Measurements from ENCODE around the gene TPX2. TPM values are rescaled to one million over a fixed set of nuclear protein-coding genes. Genes with fewer than 3 reads are reported as not detected.

TPX2 gene, protein sequence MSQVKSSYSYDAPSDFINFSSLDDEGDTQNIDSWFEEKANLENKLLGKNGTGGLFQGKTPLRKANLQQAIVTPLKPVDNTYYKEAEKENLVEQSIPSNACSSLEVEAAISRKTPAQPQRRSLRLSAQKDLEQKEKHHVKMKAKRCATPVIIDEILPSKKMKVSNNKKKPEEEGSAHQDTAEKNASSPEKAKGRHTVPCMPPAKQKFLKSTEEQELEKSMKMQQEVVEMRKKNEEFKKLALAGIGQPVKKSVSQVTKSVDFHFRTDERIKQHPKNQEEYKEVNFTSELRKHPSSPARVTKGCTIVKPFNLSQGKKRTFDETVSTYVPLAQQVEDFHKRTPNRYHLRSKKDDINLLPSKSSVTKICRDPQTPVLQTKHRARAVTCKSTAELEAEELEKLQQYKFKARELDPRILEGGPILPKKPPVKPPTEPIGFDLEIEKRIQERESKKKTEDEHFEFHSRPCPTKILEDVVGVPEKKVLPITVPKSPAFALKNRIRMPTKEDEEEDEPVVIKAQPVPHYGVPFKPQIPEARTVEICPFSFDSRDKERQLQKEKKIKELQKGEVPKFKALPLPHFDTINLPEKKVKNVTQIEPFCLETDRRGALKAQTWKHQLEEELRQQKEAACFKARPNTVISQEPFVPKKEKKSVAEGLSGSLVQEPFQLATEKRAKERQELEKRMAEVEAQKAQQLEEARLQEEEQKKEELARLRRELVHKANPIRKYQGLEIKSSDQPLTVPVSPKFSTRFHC
- total RNA-seq = 15.2 and 120 TPM in 2 replicates
- 12.3 and 91.0 TPM in 2 replicates for polyA plus RNA-seq

DNA sequence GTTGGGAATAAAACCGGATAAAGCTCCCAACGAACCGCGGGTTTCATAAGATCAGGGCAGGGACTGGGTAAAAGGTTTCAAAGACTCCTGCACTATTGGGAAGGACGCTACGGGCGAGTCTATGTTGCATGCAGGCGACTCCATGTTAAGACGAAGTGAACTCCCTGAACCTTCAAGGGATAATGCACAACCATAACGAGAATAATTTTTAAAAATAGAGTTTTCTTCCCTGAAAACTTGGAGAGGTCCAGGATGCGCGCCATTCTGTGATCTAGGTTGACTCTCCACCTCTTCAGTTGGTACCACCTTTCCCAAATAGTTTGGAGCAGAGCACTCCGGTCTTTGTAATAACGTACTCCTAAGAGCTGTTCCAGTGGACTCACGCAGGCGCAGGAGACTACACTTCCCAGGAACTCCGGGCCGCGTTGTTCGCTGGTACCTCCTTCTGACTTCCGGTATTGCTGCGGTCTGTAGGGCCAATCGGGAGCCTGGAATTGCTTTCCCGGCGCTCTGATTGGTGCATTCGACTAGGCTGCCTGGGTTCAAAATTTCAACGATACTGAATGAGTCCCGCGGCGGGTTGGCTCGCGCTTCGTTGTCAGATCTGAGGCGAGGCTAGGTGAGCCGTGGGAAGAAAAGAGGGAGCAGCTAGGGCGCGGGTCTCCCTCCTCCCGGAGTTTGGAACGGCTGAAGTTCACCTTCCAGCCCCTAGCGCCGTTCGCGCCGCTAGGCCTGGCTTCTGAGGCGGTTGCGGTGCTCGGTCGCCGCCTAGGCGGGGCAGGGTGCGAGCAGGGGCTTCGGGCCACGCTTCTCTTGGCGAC is at the start of gene TPX2:
Gene TPX2, plus strand, starts transcription at position 562 of the 821 bp plus-strand sequence. CDS start 18,187 bp downstream, outside the sequence.
- DNase-seq (ENCODE audit: low read depth in 1 of 2, low spot score in 1 of 2) = peak; percentile 98
- Histone ChIP-seq H3K9me3 (ENCODE audit: low read depth) (no peaks in the 10 kb centered on the region), H3K36me3 (no peaks in the 10 kb centered on the region), H3K27me3 (no peaks in the 10 kb centered on the region), H3K4me3 (peak within 1 kb of the TSS; percentile 47), H3K4me1 (ENCODE audit: low read depth) (no peaks in the 10 kb centered on the region), H3K27ac (peak within 1 kb of the TSS; percentile 85)
- TF ChIP-seq, protein P1, sequence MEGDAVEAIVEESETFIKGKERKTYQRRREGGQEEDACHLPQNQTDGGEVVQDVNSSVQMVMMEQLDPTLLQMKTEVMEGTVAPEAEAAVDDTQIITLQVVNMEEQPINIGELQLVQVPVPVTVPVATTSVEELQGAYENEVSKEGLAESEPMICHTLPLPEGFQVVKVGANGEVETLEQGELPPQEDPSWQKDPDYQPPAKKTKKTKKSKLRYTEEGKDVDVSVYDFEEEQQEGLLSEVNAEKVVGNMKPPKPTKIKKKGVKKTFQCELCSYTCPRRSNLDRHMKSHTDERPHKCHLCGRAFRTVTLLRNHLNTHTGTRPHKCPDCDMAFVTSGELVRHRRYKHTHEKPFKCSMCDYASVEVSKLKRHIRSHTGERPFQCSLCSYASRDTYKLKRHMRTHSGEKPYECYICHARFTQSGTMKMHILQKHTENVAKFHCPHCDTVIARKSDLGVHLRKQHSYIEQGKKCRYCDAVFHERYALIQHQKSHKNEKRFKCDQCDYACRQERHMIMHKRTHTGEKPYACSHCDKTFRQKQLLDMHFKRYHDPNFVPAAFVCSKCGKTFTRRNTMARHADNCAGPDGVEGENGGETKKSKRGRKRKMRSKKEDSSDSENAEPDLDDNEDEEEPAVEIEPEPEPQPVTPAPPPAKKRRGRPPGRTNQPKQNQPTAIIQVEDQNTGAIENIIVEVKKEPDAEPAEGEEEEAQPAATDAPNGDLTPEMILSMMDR (IDR thresholded peaks at IDR 0.05; ENCODE audit: low read depth, low read length) = peak; percentile 20

DNA sequence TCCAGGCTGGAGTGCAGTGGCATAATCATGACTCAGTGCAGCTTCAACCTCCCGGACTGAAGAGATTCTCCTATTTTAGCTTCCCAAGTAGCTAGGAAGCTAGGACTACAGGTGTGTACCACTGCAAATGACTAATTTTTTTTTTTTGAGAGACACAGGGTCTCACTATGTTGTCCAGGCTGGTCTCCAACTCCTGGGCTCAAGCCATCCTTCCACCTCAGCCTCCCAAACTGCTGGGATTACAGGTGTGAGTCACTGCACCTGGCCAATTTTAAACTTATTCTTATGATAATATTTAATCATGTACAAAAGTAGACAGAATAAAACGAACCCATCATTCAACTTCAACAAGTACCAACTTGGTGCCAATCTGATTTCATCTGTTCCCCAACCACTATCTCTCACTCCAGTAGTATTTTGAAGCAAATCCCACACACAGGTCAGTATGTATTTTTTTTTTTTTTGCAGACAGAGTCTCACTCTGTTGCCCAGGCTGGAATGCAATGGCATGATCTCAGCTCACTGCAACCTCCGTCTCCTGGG is 48.9 kb upstream of the TPX2 start:
- Histone ChIP-seq H3K27me3 (no peaks in the 10 kb centered on the region), H3K36me3 (no peaks in the 10 kb centered on the region), H3K4me1 (ENCODE audit: low read depth) (peaks cover 10% of the 10 kb centered on the region), H3K9me3 (ENCODE audit: low read depth) (no peaks in the 10 kb centered on the region), H3K4me3 (no peak overlapping the region), H3K27ac (no peak overlapping the region)
- no peak for DNase-seq (ENCODE audit: low read depth in 1 of 2, low spot score in 1 of 2)
- TF ChIP-seq, protein P1 (IDR thresholded peaks at IDR 0.05; ENCODE audit: low read depth, low read length) = no peak

DNA sequence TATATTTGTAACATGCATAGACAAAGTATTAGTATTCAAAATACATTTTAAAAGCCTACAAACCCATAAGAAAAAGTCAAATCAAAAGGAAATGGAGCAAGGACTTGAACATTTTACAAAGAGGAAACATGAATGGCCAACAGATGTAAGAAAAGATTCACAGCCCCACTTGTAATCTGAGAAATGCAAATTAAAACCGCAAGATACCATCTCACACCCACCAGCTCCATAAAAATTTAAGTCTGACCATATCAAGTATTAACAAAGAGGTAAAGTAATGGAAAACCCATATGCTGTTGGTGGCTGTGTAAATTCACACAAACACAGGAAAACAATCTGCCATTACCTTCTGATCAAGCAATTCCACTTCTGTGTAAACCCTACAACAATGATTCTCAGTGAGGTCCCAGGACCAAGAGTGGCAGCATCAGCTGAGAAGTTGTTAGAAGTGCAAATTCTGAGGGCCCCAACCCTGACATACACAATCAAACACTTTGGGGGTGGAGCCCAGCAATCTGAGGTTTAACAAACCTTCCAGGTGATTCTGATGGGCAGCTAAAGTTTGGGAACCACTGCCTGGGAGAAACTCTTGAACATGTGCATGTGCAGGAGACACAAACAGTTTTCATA is 47.3 kb upstream of the TPX2 start:
- H3K9me3 ChIP-seq (ENCODE audit: low read depth) = no peaks in the 10 kb centered on the region
- H3K4me3 ChIP-seq = no peak overlapping the region
- peak overlapping the region; percentile 57 for H3K27ac ChIP-seq
- H3K27me3 ChIP-seq = no peaks in the 10 kb centered on the region
- peaks cover 10% of the 10 kb centered on the region for H3K4me1 ChIP-seq (ENCODE audit: low read depth)
- peak in 1 of 2 donors; percentile 33 for DNase-seq (ENCODE audit: low read depth in 1 of 2, low spot score in 1 of 2)
- no peaks in the 10 kb centered on the region for H3K36me3 ChIP-seq
- TF ChIP-seq, protein P1 (IDR thresholded peaks at IDR 0.05; ENCODE audit: low read depth, low read length) = no peak

DNA sequence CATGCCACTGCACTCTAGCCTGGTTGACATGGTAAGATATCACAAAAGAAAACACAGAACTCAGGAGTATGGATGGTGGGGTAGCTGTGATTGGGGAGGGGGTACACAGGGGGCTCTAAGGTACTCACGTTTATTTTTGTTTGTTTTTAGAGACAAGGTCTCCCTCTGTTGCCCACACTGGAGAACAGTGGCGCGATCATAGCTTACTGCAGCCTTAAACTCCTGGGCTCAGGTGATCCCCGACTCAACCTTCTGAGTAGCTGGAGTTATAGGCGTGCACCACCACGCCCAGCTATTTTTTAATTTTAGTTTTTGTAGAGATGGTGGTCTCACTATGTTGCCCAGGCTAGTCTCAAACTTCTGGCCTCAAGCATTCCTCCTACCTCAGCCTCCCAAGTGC is 45.7 kb upstream of the TPX2 start:
- Histone ChIP-seq H3K9me3 (ENCODE audit: low read depth) (no peaks in the 10 kb centered on the region), H3K4me1 (ENCODE audit: low read depth) (peaks cover 10% of the 10 kb centered on the region), H3K4me3 (no peak overlapping the region), H3K27me3 (no peaks in the 10 kb centered on the region), H3K36me3 (no peaks in the 10 kb centered on the region), H3K27ac (no peak overlapping the region)
- no peak for DNase-seq (ENCODE audit: low read depth in 1 of 2, low spot score in 1 of 2)
- TF ChIP-seq, protein P1 (IDR thresholded peaks at IDR 0.05; ENCODE audit: low read depth, low read length) = no peak
